COLO829 (cell line): ENCODE data around the gene ATP8A2.
A peak's percentile ranks its signal among the peaks of the same experiment; 100 is the strongest.

ENCODE experiments used
- DNase-seq: peaks from one replicate; pipeline ENCODE4 v3.0.0; 2012; ENCODE audit warnings: low spot score

ATP8A2 gene

DNA sequence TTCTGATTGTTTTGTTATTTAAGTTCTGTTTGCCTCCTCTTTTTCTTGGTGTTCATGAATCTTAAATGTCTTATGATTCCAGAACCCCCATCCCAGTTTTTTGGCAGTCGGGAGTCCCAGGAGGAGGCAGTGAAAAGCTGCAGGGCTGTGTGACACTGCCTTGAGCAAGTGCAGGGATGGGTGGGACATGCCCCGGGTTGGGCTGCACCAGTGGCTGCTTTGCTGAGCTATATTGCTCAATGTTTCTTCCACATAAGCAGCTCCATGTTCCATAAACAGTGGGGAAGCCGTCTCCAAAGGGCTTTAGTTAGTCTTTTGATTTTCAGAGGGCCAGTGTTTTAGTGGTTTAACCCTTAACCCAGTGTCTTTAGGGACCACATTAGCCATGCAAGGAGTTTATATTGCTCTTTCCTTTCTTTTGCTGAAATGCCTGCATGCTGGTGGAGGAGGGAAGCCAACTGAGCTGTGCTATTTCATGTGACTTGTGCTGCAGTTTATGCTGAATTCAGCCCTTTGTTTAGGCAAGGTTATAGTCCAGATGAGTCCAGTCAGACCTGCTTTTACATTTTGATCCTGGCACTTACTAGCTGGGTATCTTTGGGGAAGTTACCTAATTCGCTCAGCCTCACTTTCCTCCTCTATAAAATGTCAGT, 13.1 kb downstream of the ATP8A2 start:
- peak; percentile 35 for DNase-seq

DNA sequence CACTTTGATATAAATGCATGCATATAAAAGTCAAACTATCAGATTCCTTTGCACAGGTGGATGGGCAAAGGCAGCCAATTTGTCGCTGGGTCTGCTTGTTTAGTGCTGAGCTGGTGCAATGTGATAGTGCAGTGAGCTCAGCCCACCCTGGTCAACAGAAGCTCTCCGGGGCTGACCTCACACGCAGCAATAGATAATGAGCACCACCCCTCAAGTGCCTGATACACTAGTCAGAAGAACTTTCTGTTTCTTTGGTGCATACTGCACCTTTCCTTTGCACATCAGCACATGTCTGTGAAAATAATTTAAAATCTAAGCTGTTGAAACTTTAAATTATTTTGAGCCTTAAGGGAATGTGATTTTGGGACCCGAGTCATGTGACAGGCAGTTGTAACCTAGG, 20.2 kb downstream of the ATP8A2 start:
- DNase-seq, result no peak

GRCh38 chr13:25394402-25395060, 22.8 kb downstream of the ATP8A2 start:
- no peak for DNase-seq

GRCh38 chr13:25397763-25398162, 26.0 kb downstream of the ATP8A2 start:
- no peak for DNase-seq

DNA sequence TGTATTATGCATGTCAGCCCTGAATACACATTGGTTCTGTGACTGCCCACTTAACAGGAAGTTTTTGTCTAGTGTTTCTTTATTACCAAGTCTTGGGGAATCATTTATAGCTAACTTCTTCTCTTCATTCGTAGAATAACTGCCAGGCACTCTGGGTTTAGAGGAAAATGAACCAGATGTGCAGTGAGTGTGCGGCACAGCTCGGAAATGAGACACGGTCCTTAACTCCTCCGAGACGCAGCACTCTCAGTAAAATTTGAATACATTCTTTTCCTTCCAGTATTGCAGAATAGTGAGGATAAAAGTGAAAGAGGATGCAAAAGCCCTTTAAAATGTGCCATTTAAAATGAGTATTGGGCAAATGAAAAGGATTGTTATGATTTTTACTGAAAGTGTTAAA, 29.2 kb downstream of the ATP8A2 start:
- DNase-seq, result no peak

DNA sequence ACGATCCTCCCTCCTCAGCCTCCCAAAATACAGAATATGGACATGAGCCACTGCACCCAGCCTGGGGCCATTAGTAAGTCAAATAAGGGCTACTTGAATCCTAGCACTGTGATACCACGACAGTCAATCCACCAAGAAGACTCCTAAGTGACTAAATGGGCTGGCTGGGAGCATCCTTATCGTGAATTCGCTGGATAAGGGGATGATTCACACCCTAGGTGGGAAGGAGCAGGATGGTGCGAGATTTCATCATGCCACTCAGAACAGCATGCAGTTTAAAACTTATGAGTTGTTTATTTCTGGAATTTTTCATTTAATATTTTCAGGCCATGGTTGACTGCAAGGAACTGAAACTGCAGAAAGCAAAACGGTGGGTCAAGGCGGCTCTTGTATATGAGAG, 30.2 kb downstream of the ATP8A2 start:
- no peak for DNase-seq

DNA sequence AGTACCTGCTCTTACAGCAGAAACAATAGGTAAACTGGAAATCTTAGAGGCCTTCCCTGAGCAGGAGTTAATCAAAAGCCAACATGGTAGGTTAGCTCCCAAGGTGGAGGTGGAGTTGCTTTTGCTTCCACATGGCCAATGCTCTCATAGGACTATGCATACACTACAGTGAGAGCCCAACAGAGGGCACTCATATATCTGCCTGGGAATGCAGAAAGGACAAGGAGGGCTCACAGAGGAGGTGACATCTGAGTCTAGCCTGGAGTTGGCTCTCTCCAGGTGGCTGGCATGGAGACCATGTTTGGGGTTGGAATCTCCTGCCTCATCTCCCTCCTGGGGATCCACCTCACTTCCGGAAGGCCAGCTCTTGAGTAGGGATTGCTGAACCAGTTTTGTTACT, 34.6 kb downstream of the ATP8A2 start:
- DNase-seq, result no peak

DNA sequence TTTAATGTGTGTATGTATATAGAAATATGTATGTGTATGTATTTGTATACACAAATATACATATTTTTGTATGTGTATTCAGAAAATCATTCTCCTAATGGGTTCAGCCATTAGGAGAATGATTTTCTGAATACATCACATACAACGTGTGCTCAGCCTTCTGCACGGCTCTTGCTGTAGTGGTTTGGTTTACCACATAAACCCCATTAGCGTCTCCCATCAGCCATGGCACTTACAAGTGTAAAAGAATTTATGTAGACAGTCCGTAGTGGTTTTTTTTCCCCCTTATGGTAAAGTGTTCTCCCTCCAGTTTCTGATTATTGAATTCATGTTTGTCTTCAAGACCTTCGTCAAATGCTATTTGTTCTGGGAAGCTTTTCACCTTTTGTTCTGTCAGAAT, 38.2 kb downstream of the ATP8A2 start:
- DNase-seq, result no peak

DNA sequence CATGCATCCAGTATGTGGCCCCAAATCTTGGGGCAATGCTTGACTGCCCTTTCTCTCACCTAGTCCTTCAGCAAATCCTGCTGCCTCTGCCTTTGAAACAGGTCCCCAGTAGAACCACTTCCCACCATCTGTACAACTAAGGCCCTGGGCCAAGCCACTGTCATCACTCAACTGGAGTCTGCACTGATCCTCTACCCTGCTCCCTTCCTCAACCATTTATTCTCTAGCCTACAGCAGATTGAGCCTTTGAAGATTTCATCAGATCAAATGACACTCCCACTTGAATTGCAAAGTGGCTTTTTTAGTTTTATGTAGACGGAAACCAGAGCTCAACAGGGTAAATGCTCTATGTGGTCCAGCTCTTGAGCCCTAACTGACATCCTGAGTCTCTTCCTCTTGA, 43.5 kb downstream of the ATP8A2 start:
- DNase-seq, result no peak

DNA sequence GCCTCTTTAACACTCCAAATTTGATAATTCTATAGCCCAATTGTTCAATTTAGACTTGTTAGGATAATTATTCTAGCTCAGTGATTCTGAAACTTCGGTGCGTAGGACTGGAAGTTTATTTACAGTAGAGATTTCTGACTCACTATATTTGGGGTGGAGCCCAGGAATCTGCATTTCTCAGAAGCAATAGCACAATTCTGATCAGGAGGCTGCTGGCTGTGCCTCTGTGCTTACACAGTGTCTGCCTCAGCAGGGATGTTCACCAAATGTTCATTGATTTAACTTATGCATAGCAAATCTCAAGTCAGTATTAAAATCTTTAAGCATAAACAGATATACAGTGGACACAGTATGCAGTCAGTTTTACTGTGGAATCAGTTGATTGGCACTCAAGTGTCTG, 45.8 kb downstream of the ATP8A2 start:
- DNase-seq, result no peak

DNA sequence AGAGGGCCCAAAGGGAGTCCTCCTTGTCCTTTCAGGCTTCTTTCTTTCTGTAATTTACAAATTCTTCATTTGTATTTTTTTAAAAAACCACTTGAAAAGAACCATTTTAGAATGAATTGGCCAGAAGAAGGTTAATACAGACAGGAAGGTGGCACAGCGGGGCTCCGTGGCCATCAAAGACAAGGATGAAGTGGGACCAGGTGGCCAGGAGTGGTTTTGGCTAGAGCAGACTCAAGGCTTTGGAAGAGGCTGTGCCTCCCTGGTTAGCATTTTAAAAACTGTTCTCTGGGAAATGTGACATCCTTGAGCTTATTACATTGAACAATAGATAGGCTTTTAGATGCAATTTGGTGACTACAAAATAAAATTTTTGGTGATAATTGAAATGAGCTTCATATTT, 48.4 kb downstream of the ATP8A2 start:
- no peak for DNase-seq

GRCh38 chr13:25421612-25422011, 49.8 kb downstream of the ATP8A2 start:
- no peak for DNase-seq

- DNase-seq, result no peak
Measured at GRCh38 chr13:25422153-25422552, 50.4 kb downstream of the ATP8A2 start.

DNA sequence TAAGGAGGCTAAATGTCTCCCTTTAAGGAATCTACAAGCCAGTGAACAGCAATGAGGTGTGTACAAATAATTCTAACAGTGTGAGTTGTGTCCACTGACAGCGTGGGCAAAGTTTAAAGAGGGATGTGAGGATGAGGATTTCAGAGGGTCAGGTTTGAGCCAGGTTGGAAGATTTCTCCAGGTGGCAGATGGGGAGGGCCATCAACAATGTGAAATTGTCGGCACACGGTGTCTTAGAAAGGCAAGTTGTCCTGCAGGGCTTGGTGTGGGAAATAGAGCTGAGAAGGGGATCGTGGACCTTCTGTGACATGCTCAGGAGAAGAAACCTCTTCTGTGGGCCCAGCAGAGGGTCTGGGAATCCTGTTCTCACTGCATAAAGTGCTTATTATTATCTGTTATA, 52.1 kb downstream of the ATP8A2 start:
- DNase-seq, result no peak

DNA sequence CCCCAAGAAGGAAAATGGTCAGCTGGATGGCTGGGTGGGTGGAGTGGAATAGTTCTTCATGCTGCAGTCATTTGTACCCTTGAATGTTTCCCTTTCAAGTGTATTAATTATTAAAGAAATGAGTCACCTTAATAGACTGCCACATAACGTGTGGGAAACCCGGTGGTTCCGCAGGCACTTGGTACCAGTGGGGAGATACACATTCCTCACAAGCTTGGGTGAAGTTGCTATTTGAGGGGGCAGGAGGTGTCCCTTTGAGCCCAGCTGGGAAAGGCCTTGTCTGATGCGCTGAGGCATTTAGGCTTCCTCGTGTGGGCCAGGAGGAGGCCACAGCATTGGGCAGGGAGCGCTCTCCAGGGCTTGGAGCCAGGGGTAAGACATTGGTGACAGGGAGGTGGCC, 57.7 kb downstream of the ATP8A2 start:
- DNase-seq, result no peak

GRCh38 chr13:25432691-25433090, 60.9 kb downstream of the ATP8A2 start:
- no peak for DNase-seq

- no peak for DNase-seq
Measured at GRCh38 chr13:25440061-25440460, 68.3 kb downstream of the ATP8A2 start.

- DNase-seq, result no peak
Measured at GRCh38 chr13:25446261-25446660, 74.5 kb downstream of the ATP8A2 start.

DNA sequence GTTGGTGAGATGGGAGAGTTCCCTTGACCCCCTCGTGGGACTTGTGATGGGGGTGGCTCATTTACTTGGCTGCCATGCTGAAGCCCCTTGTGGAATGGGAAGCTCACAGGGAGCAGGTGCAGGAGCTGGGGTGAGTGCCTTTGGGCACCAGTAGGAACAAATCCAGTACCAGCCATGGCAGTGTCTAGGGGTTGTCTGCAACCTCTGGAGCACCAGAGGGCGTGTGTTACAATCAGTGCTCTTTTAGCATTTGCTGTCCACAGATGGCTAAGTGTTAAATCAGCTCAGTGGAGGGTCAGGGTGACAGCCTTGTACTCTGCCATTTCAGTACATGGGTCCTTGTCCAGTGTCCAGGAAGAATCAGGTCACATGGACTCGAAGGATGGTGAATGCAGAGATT, 75.6 kb downstream of the ATP8A2 start:
- no peak for DNase-seq

DNA sequence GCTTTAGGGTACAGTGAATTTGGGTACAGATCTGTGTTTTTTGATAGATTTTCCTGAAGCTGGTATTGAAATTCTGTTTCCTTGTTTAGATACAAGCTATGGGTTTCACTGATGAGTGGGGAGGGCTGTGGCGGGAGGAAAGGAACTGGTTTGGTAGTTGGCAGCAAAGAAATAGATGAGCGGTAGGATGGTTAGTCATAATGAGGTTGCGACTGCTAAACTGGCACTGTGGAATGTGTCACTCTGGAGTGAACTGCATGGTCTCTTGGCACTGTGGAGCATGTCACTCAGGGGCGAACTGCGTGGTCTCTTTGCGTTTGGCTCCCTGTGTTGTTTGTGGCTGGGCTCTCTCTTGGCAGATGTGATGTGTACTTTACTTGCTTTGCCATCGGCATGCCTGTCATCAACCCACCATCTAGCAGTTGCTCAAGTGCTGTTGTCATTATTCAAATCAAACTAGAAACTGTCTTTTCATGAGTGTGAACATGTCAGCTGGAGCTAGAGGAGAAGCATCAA, 82.1 kb downstream of the ATP8A2 start:
- DNase-seq, result no peak

DNA sequence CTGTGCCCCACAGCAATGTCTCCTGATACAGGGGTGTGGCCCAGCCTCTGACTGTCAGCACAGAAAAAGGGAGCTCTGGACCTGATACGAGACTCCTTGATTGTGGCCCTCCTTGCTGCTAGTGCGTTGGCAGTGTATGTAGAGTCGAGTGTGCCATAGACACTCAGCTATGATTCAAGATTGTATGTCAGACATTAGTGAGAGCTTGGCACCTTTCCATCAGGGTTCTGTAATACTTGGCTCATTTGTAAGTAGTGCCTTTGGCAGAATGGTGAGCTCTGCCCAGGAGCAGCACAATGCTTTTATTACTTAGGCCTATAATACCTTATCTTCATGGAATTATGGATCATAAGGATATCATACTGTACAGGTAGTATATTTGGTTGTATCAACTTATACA, 83.4 kb downstream of the ATP8A2 start:
- DNase-seq, result no peak

DNA sequence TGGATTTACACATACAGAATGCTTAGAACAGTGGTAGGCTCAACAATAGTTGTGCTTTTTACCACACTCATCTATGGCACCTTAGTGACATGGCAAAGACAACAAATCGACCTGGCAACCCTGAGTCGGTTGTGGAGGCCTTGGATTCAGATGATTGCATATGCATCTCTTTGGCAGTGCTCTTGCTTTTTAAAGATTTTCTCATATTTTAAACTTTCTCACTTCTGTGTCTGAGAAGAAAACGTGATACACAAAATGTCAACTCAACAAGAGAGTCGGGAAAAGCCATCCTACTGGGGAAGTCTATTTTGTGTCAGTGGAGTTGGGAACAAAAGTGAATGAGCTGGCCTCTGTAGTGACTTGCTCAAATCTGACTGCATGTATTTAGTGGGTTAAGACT, 85.8 kb downstream of the ATP8A2 start:
- no peak for DNase-seq

DNA sequence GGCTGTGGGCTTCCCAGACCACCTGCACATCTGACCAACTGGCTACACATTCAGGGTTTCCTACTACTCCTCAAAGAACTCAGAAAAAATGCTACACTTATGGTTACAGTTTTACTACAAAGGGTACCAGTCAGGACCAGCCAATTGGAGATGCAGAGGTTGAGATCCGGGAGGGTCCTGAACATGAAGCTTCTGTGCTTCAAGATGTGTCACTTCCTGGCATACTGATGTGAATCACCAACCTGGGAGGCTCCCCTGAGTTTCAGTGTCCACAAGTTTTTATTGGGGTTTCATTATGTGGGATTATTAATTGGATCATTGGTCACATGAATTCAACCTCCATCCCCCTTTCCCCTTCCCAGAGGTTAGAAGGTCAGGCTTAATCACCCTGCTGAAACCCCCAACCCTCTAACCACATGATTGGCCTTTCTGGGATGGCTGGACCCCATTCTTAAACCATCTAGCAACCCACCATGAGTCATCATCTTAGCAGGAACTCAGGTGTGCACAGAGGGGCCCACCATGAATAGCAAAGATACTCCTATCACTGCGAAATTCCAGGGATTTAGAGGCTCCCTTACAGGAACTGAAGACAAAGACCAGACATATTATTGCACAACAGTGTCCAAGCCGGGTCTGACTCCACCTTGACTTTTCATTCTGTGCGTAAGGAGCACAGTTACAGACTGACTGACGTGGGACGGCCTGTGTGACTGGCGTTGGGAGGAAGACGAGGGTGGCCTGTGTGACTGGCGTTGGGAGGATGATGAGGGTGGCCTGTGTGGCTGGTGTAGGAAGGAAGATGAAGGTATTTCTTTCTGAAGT, 90.7 kb downstream of the ATP8A2 start:
- no peak for DNase-seq
